HG03064 (cell line): Measurements from ENCODE around the gene SCN2B.

Source experiments
- ATAC-seq: cut with Tn5 transposase; IDR thresholded peaks from one replicate; pipeline ENCODE4 v1.9.1; 2021; ENCODE audit warnings: low read depth; ENCODE audit not compliant: unreplicated experiment

Gene SCN2B

GRCh38 chr11:118175993-118176777 is at the start of gene SCN2B:
SCN2B (minus strand) TSS chr11:118176639; CDS start chr11:118176431, 208 bp downstream.
- ATAC-seq = no peak

GRCh38 chr11:118224511-118225188 is 48.2 kb upstream of the SCN2B start, which contains the start of gene JAML:
JAML (minus strand) TSS chr11:118225011; CDS start chr11:118214866, 10,145 bp downstream.
- no peak for ATAC-seq

GRCh38 chr11:118223992-118224391 is 47.6 kb upstream of the SCN2B start:
- no peak for ATAC-seq

GRCh38 chr11:118223570-118223969 is 47.1 kb upstream of the SCN2B start:
- ATAC-seq = no peak

- no peak for ATAC-seq
Measured at GRCh38 chr11:118222437-118222836, 46.0 kb upstream of the SCN2B start.

- ATAC-seq = no peak
Measured at GRCh38 chr11:118221419-118221818, 45.0 kb upstream of the SCN2B start.

GRCh38 chr11:118219732-118220131 is 43.3 kb upstream of the SCN2B start:
- ATAC-seq = no peak

GRCh38 chr11:118219244-118219643 is 42.8 kb upstream of the SCN2B start:
- ATAC-seq = no peak

GRCh38 chr11:118217575-118217974 is 41.1 kb upstream of the SCN2B start:
- no peak for ATAC-seq

- ATAC-seq = peak; percentile 52
Measured at GRCh38 chr11:118216621-118217481, 40.4 kb upstream of the SCN2B start.

- ATAC-seq = no peak
Measured at GRCh38 chr11:118215765-118216164, 39.3 kb upstream of the SCN2B start.

GRCh38 chr11:118215262-118215661 is 38.8 kb upstream of the SCN2B start:
- ATAC-seq = no peak

- no peak for ATAC-seq
Measured at GRCh38 chr11:118214210-118214914, 37.9 kb upstream of the SCN2B start.

GRCh38 chr11:118213781-118214180 is 37.3 kb upstream of the SCN2B start:
- ATAC-seq = no peak

- no peak for ATAC-seq
Measured at GRCh38 chr11:118213201-118213600, 36.8 kb upstream of the SCN2B start.

GRCh38 chr11:118212781-118213191 is 36.3 kb upstream of the SCN2B start:
- no peak for ATAC-seq

- no peak for ATAC-seq
Measured at GRCh38 chr11:118212131-118212725, 35.8 kb upstream of the SCN2B start.

GRCh38 chr11:118211006-118211405 is 34.6 kb upstream of the SCN2B start:
- ATAC-seq = no peak

GRCh38 chr11:118210323-118210722 is 33.9 kb upstream of the SCN2B start:
- no peak for ATAC-seq

- no peak for ATAC-seq
Measured at GRCh38 chr11:118209033-118209432, 32.6 kb upstream of the SCN2B start.
